ENCODE results near the gene CEP131. TPM values are rescaled to one million over a fixed set of nuclear protein-coding genes. Genes with fewer than 3 reads are reported as not detected.
A peak's percentile ranks its signal among the peaks of the same experiment; 100 is the strongest.

CEP131 gene
- polyA plus RNA-seq, 1 donor from 2014 or later = 21.3 TPM

DNA sequence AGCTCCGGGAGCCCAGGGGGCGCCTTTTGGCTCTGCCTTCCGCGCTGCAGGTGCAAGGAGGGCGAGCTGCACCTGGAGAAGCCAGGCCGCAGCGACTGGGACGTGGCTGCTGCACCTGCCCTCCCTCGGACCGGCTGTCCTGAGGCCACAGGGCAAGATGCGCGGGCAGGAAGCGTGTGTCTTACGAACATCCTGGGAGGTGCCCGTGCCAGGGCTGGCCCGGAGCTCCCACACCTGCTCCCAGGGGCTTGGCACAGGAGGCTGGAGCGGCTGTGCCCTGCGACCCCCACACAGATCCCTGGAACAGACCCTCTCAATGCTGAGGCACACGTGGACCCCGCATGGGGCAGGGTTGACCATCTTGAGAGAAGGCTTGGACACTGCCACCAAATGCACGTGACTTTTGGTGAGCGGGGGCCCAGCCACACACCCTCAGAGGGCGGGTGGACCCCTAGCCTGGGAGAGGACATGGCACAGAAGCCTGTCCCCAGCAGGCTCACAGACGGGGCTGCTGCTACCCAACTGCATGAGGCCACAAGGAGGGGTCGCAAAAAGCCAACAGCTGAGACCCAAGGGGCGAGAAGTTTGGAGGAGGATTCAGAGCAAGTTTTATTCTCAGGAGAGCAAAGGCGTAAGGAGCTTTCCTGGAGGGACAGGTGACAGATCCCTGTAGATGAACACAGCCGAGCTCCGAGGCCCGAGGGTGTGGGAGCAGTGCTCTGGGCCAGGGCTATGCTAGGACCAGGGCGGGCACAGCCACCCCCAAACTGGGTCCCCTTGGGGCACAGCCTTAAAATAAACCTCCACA lies 27.7 kb upstream of the CEP131 start:
- H3F3A ChIP-seq (ENCODE audit: insufficient read depth, low read length, poor library complexity, severe bottlenecking) = no peaks in the 10 kb centered on the region
- no peak overlapping the region for H3K4me3 ChIP-seq (ENCODE audit: low read length)
- H3K9ac ChIP-seq (ENCODE audit: low read length) = peak overlapping the region; percentile 20
- H3K79me2 ChIP-seq (replicated peaks; ENCODE audit: insufficient read depth, low read length) = no peaks in the 10 kb centered on the region
- peak overlapping the region; percentile 84 for H3K27ac ChIP-seq (ENCODE audit: low read length)
- H3K9me3 ChIP-seq (ENCODE audit: low read length) = no peaks in the 10 kb centered on the region
- no peaks in the 10 kb centered on the region for H3K9me2 ChIP-seq (ENCODE audit: insufficient read depth, low read length)
- H3K36me3 ChIP-seq (ENCODE audit: insufficient read depth, low read length) = no peaks in the 10 kb centered on the region
- no peaks in the 10 kb centered on the region for H3K27me3 ChIP-seq (ENCODE audit: insufficient read depth, low read depth, low read length)
- no peaks in the 10 kb centered on the region for H4K20me1 ChIP-seq (ENCODE audit: insufficient read depth)
- TF ChIP-seq EZH2 (IDR thresholded peaks at IDR 0.05; ENCODE audit: borderline replicate concordance, insufficient read depth, low read length, poor library complexity, severe bottlenecking) = no peak
- TF ChIP-seq SMC3 (conservative IDR thresholded peaks at IDR 0.05; ENCODE audit: poor library complexity) = no peak
- no peak for TF ChIP-seq TAF1 (IDR thresholded peaks at IDR 0.05; ENCODE audit: low read depth)
- no peak for TF ChIP-seq MXI1 (conservative IDR thresholded peaks at IDR 0.05; ENCODE audit: poor library complexity, severe bottlenecking)
- no peak for TF ChIP-seq RAD21 (conservative IDR thresholded peaks at IDR 0.05)
- no peak for TF ChIP-seq CTCF (IDR thresholded peaks at IDR 0.05; ENCODE audit: poor library complexity, severe bottlenecking)
- TF ChIP-seq POLR2AphosphoS5 (IDR thresholded peaks at IDR 0.05) = no peak
- TF ChIP-seq, protein P1, sequence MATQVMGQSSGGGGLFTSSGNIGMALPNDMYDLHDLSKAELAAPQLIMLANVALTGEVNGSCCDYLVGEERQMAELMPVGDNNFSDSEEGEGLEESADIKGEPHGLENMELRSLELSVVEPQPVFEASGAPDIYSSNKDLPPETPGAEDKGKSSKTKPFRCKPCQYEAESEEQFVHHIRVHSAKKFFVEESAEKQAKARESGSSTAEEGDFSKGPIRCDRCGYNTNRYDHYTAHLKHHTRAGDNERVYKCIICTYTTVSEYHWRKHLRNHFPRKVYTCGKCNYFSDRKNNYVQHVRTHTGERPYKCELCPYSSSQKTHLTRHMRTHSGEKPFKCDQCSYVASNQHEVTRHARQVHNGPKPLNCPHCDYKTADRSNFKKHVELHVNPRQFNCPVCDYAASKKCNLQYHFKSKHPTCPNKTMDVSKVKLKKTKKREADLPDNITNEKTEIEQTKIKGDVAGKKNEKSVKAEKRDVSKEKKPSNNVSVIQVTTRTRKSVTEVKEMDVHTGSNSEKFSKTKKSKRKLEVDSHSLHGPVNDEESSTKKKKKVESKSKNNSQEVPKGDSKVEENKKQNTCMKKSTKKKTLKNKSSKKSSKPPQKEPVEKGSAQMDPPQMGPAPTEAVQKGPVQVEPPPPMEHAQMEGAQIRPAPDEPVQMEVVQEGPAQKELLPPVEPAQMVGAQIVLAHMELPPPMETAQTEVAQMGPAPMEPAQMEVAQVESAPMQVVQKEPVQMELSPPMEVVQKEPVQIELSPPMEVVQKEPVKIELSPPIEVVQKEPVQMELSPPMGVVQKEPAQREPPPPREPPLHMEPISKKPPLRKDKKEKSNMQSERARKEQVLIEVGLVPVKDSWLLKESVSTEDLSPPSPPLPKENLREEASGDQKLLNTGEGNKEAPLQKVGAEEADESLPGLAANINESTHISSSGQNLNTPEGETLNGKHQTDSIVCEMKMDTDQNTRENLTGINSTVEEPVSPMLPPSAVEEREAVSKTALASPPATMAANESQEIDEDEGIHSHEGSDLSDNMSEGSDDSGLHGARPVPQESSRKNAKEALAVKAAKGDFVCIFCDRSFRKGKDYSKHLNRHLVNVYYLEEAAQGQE (IDR thresholded peaks at IDR 0.05; ENCODE audit: borderline replicate concordance) = no peak
- TF ChIP-seq EP300 (conservative IDR thresholded peaks at IDR 0.05; ENCODE audit: poor library complexity, severe bottlenecking) = no peak
- no peak overlapping the region for H3K4me2 ChIP-seq (ENCODE audit: low read length)
- no peak overlapping the region for H2AFZ ChIP-seq (ENCODE audit: low read depth, low read length)

GRCh38 chr17:81249223-81250040 lies 26.7 kb upstream of the CEP131 start:
- Histone ChIP-seq H3K79me2 (replicated peaks; ENCODE audit: insufficient read depth, low read length) (no peaks in the 10 kb centered on the region), H3K9ac (ENCODE audit: low read length) (no peak overlapping the region), H4K20me1 (ENCODE audit: insufficient read depth) (no peaks in the 10 kb centered on the region), H3K4me2 (ENCODE audit: low read length) (no peak overlapping the region), H2AFZ (ENCODE audit: low read depth, low read length) (no peak overlapping the region), H3F3A (ENCODE audit: insufficient read depth, low read length, poor library complexity, severe bottlenecking) (no peaks in the 10 kb centered on the region), H3K9me2 (ENCODE audit: insufficient read depth, low read length) (no peaks in the 10 kb centered on the region), H3K27ac (ENCODE audit: low read length) (no peak overlapping the region), H3K9me3 (ENCODE audit: low read length) (no peaks in the 10 kb centered on the region), H3K27me3 (ENCODE audit: insufficient read depth, low read depth, low read length) (no peaks in the 10 kb centered on the region), H3K4me3 (ENCODE audit: low read length) (no peak overlapping the region), H3K36me3 (ENCODE audit: insufficient read depth, low read length) (no peaks in the 10 kb centered on the region)
- TF ChIP-seq SMC3 (conservative IDR thresholded peaks at IDR 0.05; ENCODE audit: poor library complexity) (no peak), EP300 (conservative IDR thresholded peaks at IDR 0.05; ENCODE audit: poor library complexity, severe bottlenecking) (no peak), RAD21 (conservative IDR thresholded peaks at IDR 0.05) (no peak), EZH2 (IDR thresholded peaks at IDR 0.05; ENCODE audit: borderline replicate concordance, insufficient read depth, low read length, poor library complexity, severe bottlenecking) (no peak), POLR2AphosphoS5 (IDR thresholded peaks at IDR 0.05) (no peak), TAF1 (IDR thresholded peaks at IDR 0.05; ENCODE audit: low read depth) (no peak), CTCF (IDR thresholded peaks at IDR 0.05; ENCODE audit: poor library complexity, severe bottlenecking) (no peak), MXI1 (conservative IDR thresholded peaks at IDR 0.05; ENCODE audit: poor library complexity, severe bottlenecking) (no peak)
- TF ChIP-seq, protein P1 (IDR thresholded peaks at IDR 0.05; ENCODE audit: borderline replicate concordance) = no peak
